K562 (cell line): ENCODE results near the gene MACROH2A2. TPM values are rescaled to one million over a fixed set of nuclear protein-coding genes. Genes with fewer than 3 reads are reported as not detected.
A peak's percentile ranks its signal among the peaks of the same experiment; 100 is the strongest.

Experiments
- ATAC-seq: fragments of 200-7000 bp; cut with Tn5 transposase; 3 replicates; pipeline ENCODE4 v1.9.1; 2020; ENCODE audit warnings: moderate library complexity
- BruUV-seq: library from RNA; stranded (reverse); fragments of 400-500 nt; replicated peaks from 2 replicates; lab custom pipeline; 2021; lab: Mats Ljungman, UMichigan
- CTCF ChIA-PET: fragments of 300-600 bp; formaldehyde crosslinking; extraction: SDS; loops from one replicate; lab custom pipeline; 2021; ENCODE audit warnings: low intra/inter-chr PET ratio; lab: Yijun Ruan, JAX
- POLR2A ChIA-PET: fragments of 300-600, 350-650 bp; sonication (Branson Sonifier 250); formaldehyde crosslinking; extraction: SDS; loops from one replicate; lab custom pipeline; 2021; ENCODE audit warnings: antibody characterized with exemption, inconsistent platforms; lab: Yijun Ruan, JAX
- DNase-seq, 4 experiments: peaks; one replicate each; pipeline versions ENCODE4 v3.0.0 to v3.0.0-alpha.2; 2011 to 2018; ENCODE audit warnings: low spot score in 3 of 4, mixed read lengths in 3 of 4; ENCODE audit errors: extremely low read depth in 1 of 4
- FAIRE-seq: peaks from 2 replicates; lab custom pipeline; 2011; peaks lifted over from hg19 to GRCh38; lab: Jason Lieb, UNC
- H2AFZ ChIP-seq: 2 replicates; pipeline ENCODE4 v1.6.0; 2011; ENCODE audit warnings: low read depth, low read length, control low read depth, inconsistent platforms
- H3K27ac ChIP-seq: fragments of 200-600 bp; 3 replicates; pipeline ENCODE4 v1.8.0; 2011; ENCODE audit warnings: low read depth, mild to moderate bottlenecking, control low read depth, inconsistent platforms, low read length, moderate library complexity, mixed read lengths; ENCODE audit errors: extremely low read depth
- H3K27me3 ChIP-seq, 2 experiments: fragments of 300-600 bp in 1 of 2; 2 replicates in 1 of 2; 3 replicates in 1 of 2; pipeline versions ENCODE4 v1.6.0 to v1.8.0; 2011; ENCODE audit warnings: inconsistent platforms in 2 of 2, low read length in 2 of 2, mild to moderate bottlenecking in 1 of 2, mixed read lengths in 1 of 2, moderate library complexity in 1 of 2; ENCODE audit not compliant: control insufficient read depth in 2 of 2, insufficient read depth in 2 of 2
- H3K36me3 ChIP-seq: fragments of 300-600 bp; 3 replicates; pipeline ENCODE4 v1.8.0; 2011; ENCODE audit warnings: mild to moderate bottlenecking, low read length, inconsistent platforms; ENCODE audit not compliant: control insufficient read depth, insufficient read depth
- H3K4me1 ChIP-seq, 2 experiments: fragments of 200-600 bp in 1 of 2; replicated peaks in 1 of 2; 2 replicates in 1 of 2; 3 replicates in 1 of 2; pipeline versions ENCODE4 v1.5.1 to v1.8.0; 2011; ENCODE audit warnings: inconsistent platforms in 2 of 2, low read length in 2 of 2, mild to moderate bottlenecking in 1 of 2, mixed read lengths in 1 of 2, moderate library complexity in 1 of 2; ENCODE audit not compliant: control insufficient read depth in 2 of 2, insufficient read depth in 2 of 2
- H3K4me2 ChIP-seq: 2 replicates; pipeline ENCODE4 v1.6.1; 2011; ENCODE audit warnings: low read length, control low read depth, inconsistent platforms, mixed read lengths; ENCODE audit not compliant: insufficient read depth
- H3K4me3 ChIP-seq: fragments of 200-600 bp; sonication (generic), shearing (Covaris generic); 2 replicates; pipeline ENCODE4 v1.5.1; 2016; ENCODE audit warnings: control low read depth, inconsistent platforms
- H3K79me2 ChIP-seq: fragments of 200-600 bp; 3 replicates; pipeline ENCODE4 v1.8.0; 2011; ENCODE audit warnings: low read length, inconsistent platforms; ENCODE audit not compliant: control insufficient read depth, insufficient read depth
- H3K9ac ChIP-seq, 2 experiments: 2 replicates each; pipeline versions ENCODE4 v1.6.0 to v1.6.1; 2011; ENCODE audit warnings: low read depth in 2 of 2, low read length in 2 of 2, control low read depth in 1 of 2, inconsistent platforms in 1 of 2, mild to moderate bottlenecking in 1 of 2, mixed read lengths in 1 of 2; ENCODE audit not compliant: insufficient read depth in 1 of 2
- H3K9me1 ChIP-seq: one replicate; pipeline ENCODE4 v1.6.0; 2011; ENCODE audit warnings: inconsistent platforms, mild to moderate bottlenecking, low read length, moderate library complexity; ENCODE audit not compliant: control insufficient read depth, insufficient read depth
- H3K9me3 ChIP-seq: replicated peaks from 2 replicates; pipeline ENCODE4 v1.5.1; 2011; ENCODE audit warnings: low read depth, low read length, inconsistent platforms; ENCODE audit not compliant: control insufficient read depth, insufficient read depth
- H4K20me1 ChIP-seq: replicated peaks from 2 replicates; pipeline ENCODE4 v1.6.1; 2011; ENCODE audit warnings: low read length, inconsistent platforms, mixed read lengths; ENCODE audit not compliant: control insufficient read depth, insufficient read depth
- ATF2 ChIP-seq: sonication (generic); formaldehyde crosslinking; IDR thresholded peaks from 2 replicates; pipeline ENCODE4 v1.8.1; 2022; ENCODE audit warnings: missing genetic modification reagents
- BRF2 ChIP-seq: IDR thresholded peaks from 3 replicates; pipeline ENCODE4 v1.6.1; 2011; ENCODE audit warnings: borderline replicate concordance, mild to moderate bottlenecking; ENCODE audit not compliant: insufficient read length, insufficient read depth
- ETV1 ChIP-seq: fragments of 450-650 bp; conservative IDR thresholded peaks from 2 replicates; pipeline ENCODE4 v1.6.1; 2016; ENCODE audit warnings: missing genetic modification characterization, control low read depth, low read depth, missing compliant biosample characterization
- GATA2 ChIP-seq: sonication (generic); formaldehyde crosslinking; IDR thresholded peaks from 2 replicates; pipeline ENCODE4 v1.4.0; 2020; ENCODE audit warnings: mild to moderate bottlenecking, missing genetic modification reagents
- GTF2A2 ChIP-seq: IDR thresholded peaks from 2 replicates; pipeline ENCODE4 v1.6.1; 2016; ENCODE audit warnings: mild to moderate bottlenecking, missing genetic modification characterization, missing compliant biosample characterization
- HINFP ChIP-seq: fragments of 450-650 bp; conservative IDR thresholded peaks from 2 replicates; pipeline ENCODE4 v1.6.1; 2016; ENCODE audit warnings: missing genetic modification characterization, low read depth, mild to moderate bottlenecking, control low read depth, missing compliant biosample characterization
- HNRNPH1 ChIP-seq: fragments of 200-400 bp; formaldehyde crosslinking; optimal IDR thresholded peaks from 2 replicates; pipeline ENCODE3; 2017; ENCODE audit warnings: low read depth, mild to moderate bottlenecking, low read length, moderate library complexity
- IRF1 ChIP-seq: sonication (generic); formaldehyde crosslinking; IDR thresholded peaks from 2 replicates; pipeline ENCODE4 v1.8.0; 2022; ENCODE audit warnings: missing genetic modification reagents, mild to moderate bottlenecking, borderline replicate concordance
- PRDM10 ChIP-seq: fragments of 450-650 bp; IDR thresholded peaks from 2 replicates; pipeline ENCODE4 v1.6.1; 2018; ENCODE audit not compliant: partially characterized antibody
- RUNX1 ChIP-seq: sonication (generic); IDR thresholded peaks from 2 replicates; pipeline ENCODE4 v1.6.1; 2016; ENCODE audit warnings: antibody characterized with exemption, low read depth
- STAT5B ChIP-seq: fragments of 250-450 bp; sonication (Bioruptor Pico); IDR thresholded peaks from 2 replicates; pipeline ENCODE4 v1.8.0; 2021; ENCODE audit warnings: mild to moderate bottlenecking, inconsistent platforms
- WHSC1 ChIP-seq: IDR thresholded peaks from one replicate; pipeline ENCODE4 v1.6.1; 2012; ENCODE audit warnings: low read length, control low read depth, inconsistent platforms
- WGBS: fragments of 100-300 bp; shearing (Covaris generic); methylation state at CpG from one replicate; pipeline ENCODE4 v1.1.6; 2016; ENCODE audit warnings: low coverage, mixed read lengths; ENCODE audit not compliant: insufficient coverage; ENCODE audit errors: missing lambda C conversion rate; 5-methylcytosine and 5-hydroxymethylcytosine counted together
- in situ Hi-C: fragments of 300-500 bp; cut with MboI; formaldehyde crosslinking; loops from 4 replicates; pipeline ENCODE4 v1.15.0; 2018; ENCODE audit warnings: inconsistent platforms, mixed read lengths
- intact Hi-C: fragments of 100-400 bp; cut with micrococcal nuclease; formaldehyde crosslinking; loops from 2 replicates; pipeline ENCODE4 v1.14.2; 2022
- polyA plus RNA-seq, 8 experiments: library from polyadenylated mRNA; depleted of rRNA in 4 of 8; stranded (reverse) in 5 of 8; unstranded in 3 of 8; fragments of >200 nt; fragmentation: Nextera tagmentation in 2 of 8; fragmentation: Illumina TruSeq in 1 of 8; extraction: Ambion mirVana in 2 of 8; extraction: Trizol in 1 of 8; gene quantifications; 2 replicates each; pipeline versions ENCODE4 v1.2.1 to v1.2.3, GENCODE V29; 2011 to 2014; ENCODE audit warnings: inconsistent platforms in 1 of 8, missing spikeins in 1 of 8
- total RNA-seq, 7 experiments: library from RNA; depleted of rRNA in 6 of 7; stranded (reverse); fragments of >200 nt in 6 of 7; fragmentation: Illumina TruSeq in 2 of 7; extraction: Trizol in 2 of 7; gene quantifications; 2 replicates each; pipeline versions ENCODE4 v1.2.1 to v1.2.3, GENCODE V29; 2011 to 2021; ENCODE audit warnings: low replicate concordance in 1 of 7

The MACROH2A2 gene
- total and polyA plus RNA-seq, 9 of the 15 experiments (the other 6 are each of a cell fraction or from before 2014, with no cell fraction given) = 0.07 TPM; not detected in 8

GRCh38 chr10:70054902-70055301 lies 2.3 kb downstream of the MACROH2A2 start:
- no peak overlapping the region for H3K4me2 ChIP-seq
- no peak for DNase-seq
- no peak for TF ChIP-seq GATA2 (CRISPR knock-in tag)
- TF ChIP-seq STAT5B = no peak
- no peak for TF ChIP-seq PRDM10
- TF ChIP-seq ATF2 (CRISPR knock-in tag) = no peak
- no peak for TF ChIP-seq ETV1
- no peak for TF ChIP-seq GTF2A2 (tag)
- TF ChIP-seq BRF2 = no peak
- TF ChIP-seq IRF1 (CRISPR knock-in tag) = no peak
- TF ChIP-seq HINFP (tag) = no peak
- TF ChIP-seq RUNX1 = no peak
- TF ChIP-seq HNRNPH1 = no peak
- no peak for TF ChIP-seq WHSC1

More at GRCh38 chr10:70054902-70055301, 2.3 kb downstream of the MACROH2A2 start:
- H3K4me3 ChIP-seq = no peak overlapping the region
- in situ Hi-C loops = no loop called here
- no peak overlapping the region for H2AFZ ChIP-seq
- H3K79me2 ChIP-seq = no peaks in the 10 kb centered on the region
- intact Hi-C loops = no loop called here
- FAIRE-seq = peak; percentile 35
- H4K20me1 ChIP-seq = no peaks in the 10 kb centered on the region
- H3K27me3 ChIP-seq = peaks cover 30 to 35% of the 10 kb centered on the region in 2 experiments
- no peaks in the 10 kb centered on the region for H3K36me3 ChIP-seq
- CTCF ChIA-PET = no interaction called here
- no peaks in the 10 kb centered on the region for H3K9me1 ChIP-seq
- no peak for ATAC-seq
- H3K4me1 ChIP-seq = peaks cover 0 to 16% of the 10 kb centered on the region in 2 experiments; a peak in 1 of 5 replicates
- no peaks in the 10 kb centered on the region for H3K9me3 ChIP-seq
- H3K27ac ChIP-seq = no peak overlapping the region
- 0% methylated on average over 4 of the region's 4 CpGs for WGBS
- POLR2A ChIA-PET = interaction anchor here (0.7 kb wide), 1 partner anchor 18 kb away, joined by 4 read pairs; no protein-coding TSS in a partner anchor
- no TSS peak for BruUV-seq
- no peak overlapping the region for H3K9ac ChIP-seq
